ENCODE measurements around the gene NAGK. TPM values are rescaled to one million over a fixed set of nuclear protein-coding genes. Genes with fewer than 3 reads are reported as not detected.

The NAGK gene
- total and polyA plus RNA-seq, 4 experiments from 2014 or later, result 73.8 to 167 (median 122) TPM

DNA sequence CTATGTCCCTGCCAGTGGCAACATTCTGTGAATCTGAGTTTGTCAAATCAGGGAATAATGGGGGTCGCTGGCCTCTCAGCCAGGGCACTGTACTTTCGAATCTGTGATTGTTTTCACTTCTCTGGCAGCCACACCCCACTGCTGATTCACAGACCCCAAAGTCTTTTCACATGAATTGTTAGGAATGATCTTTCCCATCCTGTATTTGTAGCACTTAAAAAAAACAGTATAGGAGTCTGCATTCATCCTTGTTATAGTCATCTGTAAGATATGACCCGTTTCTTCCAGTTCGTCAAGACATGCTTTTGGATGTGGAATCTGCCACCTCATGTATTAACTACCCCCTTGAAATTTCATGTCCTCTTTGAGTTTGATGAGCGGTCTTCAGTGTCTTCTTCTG is 928 bp downstream of the NAGK start:
- peak overlapping the region; percentile 97 to 100 (median 99) for H3K27ac Mint-ChIP-seq
- intact Hi-C loops (cut with micrococcal nuclease), result loop anchor here (5.0 kb wide), 1 partner anchor 263 kb away; the partner anchor contains the start of gene ZNF638
- peaks cover 0 to 3% (median 0%) of the 10 kb centered on the region in 8 donors for H3K9me3 Mint-ChIP-seq
- peaks cover 17 to 36% of the 10 kb centered on the region in 2 donors for H3K36me3 Mint-ChIP-seq
- POLR2A ChIA-PET (ENCODE audit: partially characterized antibody), result interaction anchor here (0.9 to 8.1 kb wide), 13 partner anchors 13 to 820 kb away, joined by 3 to 154 read pairs (median 6); partner anchors contain the start of genes ANKRD53, MCEE, MPHOSPH10 and PAIP2B
- H3K4me3 ChIP-seq (ENCODE audit: low read length in 2 of 2), result peak overlapping the region; percentile 62 to 96
- DNase-seq, result no peak
- peak overlapping the region; percentile 95 to 98 (median 97) for H3K4me3 Mint-ChIP-seq
- H3K9me3 ChIP-seq (ENCODE audit: control insufficient read depth in 1 of 2, low read length in 2 of 2), result no peaks in the 10 kb centered on the region
- no peaks in the 10 kb centered on the region for H3K27me3 Mint-ChIP-seq
- H3K4me1 ChIP-seq (ENCODE audit: insufficient read depth, low read length), result peaks cover 64% of the 10 kb centered on the region
- CTCF ChIA-PET (ENCODE audit: partially characterized antibody), result interaction anchor here (1.0 to 3.5 kb wide), 5 partner anchors 10 to 85 kb away, joined by 3 to 18 read pairs (median 4); no protein-coding TSS in a partner anchor
- no peaks in the 10 kb centered on the region for H3K27me3 ChIP-seq (ENCODE audit: insufficient read depth, low read length)
- peaks cover 11% of the 10 kb centered on the region for H3K36me3 ChIP-seq (ENCODE audit: insufficient read depth, low read length)
- H3K27ac ChIP-seq (ENCODE audit: low read depth, low read length), result peak overlapping the region; percentile 94
- peaks cover 51 to 78% (median 62%) of the 10 kb centered on the region in 4 donors for H3K4me1 Mint-ChIP-seq

DNA sequence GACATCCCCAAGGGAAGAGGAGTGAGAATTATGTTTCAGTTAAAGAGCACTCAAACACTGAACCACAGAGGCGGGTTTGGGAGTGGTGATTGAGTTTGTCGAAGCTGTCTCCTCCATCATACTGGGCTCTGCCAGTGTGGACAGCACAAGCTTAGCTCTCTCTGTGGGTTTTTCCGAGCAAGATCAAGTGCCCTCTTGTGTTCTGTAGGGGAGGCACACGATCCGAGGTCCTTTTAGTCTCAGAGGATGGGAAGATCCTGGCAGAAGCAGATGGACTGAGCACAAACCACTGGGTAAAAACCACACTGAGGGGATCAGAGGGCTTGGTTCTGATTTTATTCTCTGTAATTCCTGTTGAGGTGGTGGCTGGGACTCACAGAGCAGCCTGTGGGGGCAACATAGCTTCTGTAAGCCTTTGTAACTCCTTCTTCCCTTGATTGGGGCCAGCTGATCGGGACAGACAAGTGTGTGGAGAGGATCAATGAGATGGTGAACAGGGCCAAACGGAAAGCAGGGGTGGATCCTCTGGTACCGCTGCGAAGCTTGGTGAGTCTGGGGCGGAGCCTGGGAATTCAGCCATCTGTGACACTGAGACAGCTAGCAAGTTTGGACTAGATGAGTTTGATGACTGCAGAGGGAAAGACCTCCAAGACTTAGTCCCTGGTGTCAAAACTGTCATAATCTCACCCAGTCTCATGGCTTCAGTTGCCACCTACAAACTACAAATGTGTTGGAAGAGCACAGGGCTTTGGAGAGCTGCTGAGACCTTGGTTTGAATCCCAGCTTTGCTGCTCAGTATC is 2.0 kb downstream of the NAGK start:
- H3K4me3 Mint-ChIP-seq, result peak overlapping the region; percentile 10 to 98 (median 76)
- H3K4me1 Mint-ChIP-seq, result peaks cover 51 to 79% (median 62%) of the 10 kb centered on the region in 4 donors
- peak overlapping the region; percentile 94 for H3K27ac ChIP-seq (ENCODE audit: low read depth, low read length)
- DNase-seq, result no peak
- no peaks in the 10 kb centered on the region for H3K27me3 Mint-ChIP-seq
- peaks cover 20% of the 10 kb centered on the region for H3K36me3 ChIP-seq (ENCODE audit: insufficient read depth, low read length)
- POLR2A ChIA-PET (ENCODE audit: partially characterized antibody), result interaction anchor here (0.6 to 8.1 kb wide), 6 partner anchors 12 to 156 kb away, joined by 3 to 154 read pairs (median 4); partner anchors contain the start of genes MCEE, MPHOSPH10 and PAIP2B
- intact Hi-C loops (cut with micrococcal nuclease), result no loop called here
- peaks cover 0 to 3% (median 0%) of the 10 kb centered on the region in 8 donors for H3K9me3 Mint-ChIP-seq
- H3K4me1 ChIP-seq (ENCODE audit: insufficient read depth, low read length), result peaks cover 64% of the 10 kb centered on the region
- no peak overlapping the region for H3K4me3 ChIP-seq (ENCODE audit: low read length in 2 of 2)
- CTCF ChIA-PET (ENCODE audit: partially characterized antibody), result interaction anchor here (0.9 to 3.0 kb wide), 14 partner anchors 9 to 261 kb away, joined by 3 to 24 read pairs (median 4); partner anchors contain the start of genes MCEE, MPHOSPH10 and ZNF638
- H3K27ac Mint-ChIP-seq, result peak overlapping the region; percentile 97 to 100 (median 99)
- peaks cover 20 to 42% of the 10 kb centered on the region in 2 donors for H3K36me3 Mint-ChIP-seq
- no peaks in the 10 kb centered on the region for H3K9me3 ChIP-seq (ENCODE audit: control insufficient read depth in 1 of 2, low read length in 2 of 2)
- no peaks in the 10 kb centered on the region for H3K27me3 ChIP-seq (ENCODE audit: insufficient read depth, low read length)

DNA sequence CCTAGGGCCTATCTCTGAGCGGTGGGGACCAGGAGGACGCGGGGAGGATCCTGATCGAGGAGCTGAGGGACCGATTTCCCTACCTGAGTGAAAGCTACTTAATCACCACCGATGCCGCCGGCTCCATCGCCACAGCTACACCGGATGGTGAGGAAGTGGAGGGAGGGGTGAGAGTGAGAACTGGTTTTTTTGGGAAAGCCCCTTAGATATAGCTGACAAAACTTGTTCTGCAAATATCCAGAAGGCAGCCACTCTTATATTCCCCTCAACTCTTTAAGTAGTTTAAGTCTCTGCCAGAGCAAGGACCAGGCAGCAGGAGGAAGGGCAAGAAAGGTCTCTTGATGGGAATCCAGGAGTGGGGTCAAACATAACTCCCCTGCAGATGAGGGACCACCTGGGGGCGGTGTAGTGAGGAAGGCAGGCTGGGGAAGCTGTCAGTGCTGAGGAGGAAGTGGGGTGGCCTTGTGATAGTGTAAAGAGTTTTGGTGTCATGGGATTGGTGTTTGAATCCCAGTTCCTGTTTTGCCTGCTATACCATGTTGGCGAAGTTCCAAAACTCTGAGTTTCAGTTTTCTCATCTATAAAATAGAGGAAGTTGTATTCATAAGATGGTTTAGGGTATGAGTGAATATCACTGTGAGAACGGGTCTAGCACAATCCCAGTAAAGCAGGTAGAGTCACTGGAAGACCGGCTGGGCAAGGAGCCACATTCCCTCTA is 3.4 kb downstream of the NAGK start:
- Mint-ChIP-seq H3K4me1 (peaks cover 51 to 76% (median 61%) of the 10 kb centered on the region in 4 donors), H3K36me3 (peaks cover 26 to 51% of the 10 kb centered on the region in 2 donors), H3K4me3 (peak overlapping the region; percentile 61 to 98 (median 84)), H3K9me3 (peaks cover 0 to 3% (median 0%) of the 10 kb centered on the region in 8 donors), H3K27me3 (no peaks in the 10 kb centered on the region), H3K27ac (peak overlapping the region; percentile 94 to 100 (median 99))
- DNase-seq, result peak; percentile 54 to 89 (median 65)
- Histone ChIP-seq H3K9me3 (ENCODE audit: control insufficient read depth in 1 of 2, low read length in 2 of 2) (no peaks in the 10 kb centered on the region), H3K4me3 (ENCODE audit: low read length in 2 of 2) (peak overlapping the region in 1 of 2 donors; percentile 8), H3K4me1 (ENCODE audit: insufficient read depth, low read length) (peaks cover 64% of the 10 kb centered on the region), H3K27me3 (ENCODE audit: insufficient read depth, low read length) (no peaks in the 10 kb centered on the region), H3K27ac (ENCODE audit: low read depth, low read length) (peak overlapping the region; percentile 94), H3K36me3 (ENCODE audit: insufficient read depth, low read length) (peaks cover 32% of the 10 kb centered on the region)
- intact Hi-C loops (cut with micrococcal nuclease), result no loop called here
- ChIA-PET CTCF (ENCODE audit: partially characterized antibody) (interaction anchor here (1.0 to 3.0 kb wide), 10 partner anchors 8 to 87 kb away, joined by 3 to 24 read pairs (median 5); partner anchors contain the start of genes MCEE and MPHOSPH10), POLR2A (ENCODE audit: partially characterized antibody) (interaction anchor here (0.9 to 8.1 kb wide), 6 partner anchors 9 to 778 kb away, joined by 3 to 154 read pairs (median 4); partner anchors contain the start of genes MCEE, MPHOSPH10, SNRPG and ZNF638)

DNA sequence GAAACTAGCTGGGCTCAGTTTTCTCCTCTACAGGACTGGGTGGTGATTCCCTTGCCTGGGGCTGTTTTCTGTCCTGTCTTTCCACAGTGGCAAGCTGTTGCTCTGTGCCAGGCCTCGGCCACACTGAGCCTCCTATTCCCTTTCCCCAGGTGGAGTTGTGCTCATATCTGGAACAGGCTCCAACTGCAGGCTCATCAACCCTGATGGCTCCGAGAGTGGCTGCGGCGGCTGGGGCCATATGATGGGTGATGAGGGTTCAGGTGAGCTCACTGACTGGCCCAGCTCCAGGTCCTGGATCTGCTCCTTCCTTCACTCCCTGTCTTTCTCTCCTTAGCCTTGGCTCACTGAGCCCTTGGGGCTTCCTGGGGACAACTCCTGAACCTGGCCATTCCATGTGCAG is 4.0 kb downstream of the NAGK start:
- Histone ChIP-seq H3K4me3 (ENCODE audit: low read length in 2 of 2) (no peak overlapping the region), H3K36me3 (ENCODE audit: insufficient read depth, low read length) (peaks cover 38% of the 10 kb centered on the region), H3K4me1 (ENCODE audit: insufficient read depth, low read length) (peaks cover 58% of the 10 kb centered on the region), H3K27me3 (ENCODE audit: insufficient read depth, low read length) (no peaks in the 10 kb centered on the region), H3K27ac (ENCODE audit: low read depth, low read length) (peak overlapping the region; percentile 94), H3K9me3 (ENCODE audit: control insufficient read depth in 1 of 2, low read length in 2 of 2) (no peaks in the 10 kb centered on the region)
- H3K4me3 Mint-ChIP-seq, result peak overlapping the region in 7 of 8 donors; percentile 45 to 97 (median 62)
- CTCF ChIA-PET (ENCODE audit: partially characterized antibody), result interaction anchor here (1.1 to 3.0 kb wide), 5 partner anchors 7 to 88 kb away, joined by 3 to 24 read pairs (median 7); partner anchors contain the start of genes MCEE and MPHOSPH10
- POLR2A ChIA-PET (ENCODE audit: partially characterized antibody), result interaction anchor here (0.9 to 8.1 kb wide), 5 partner anchors 9 to 779 kb away, joined by 3 to 154 read pairs (median 4); partner anchors contain the start of genes MCEE, MPHOSPH10, SNRPG and ZNF638
- peaks cover 52 to 70% (median 58%) of the 10 kb centered on the region in 4 donors for H3K4me1 Mint-ChIP-seq
- H3K9me3 Mint-ChIP-seq, result peaks cover 0 to 3% (median 0%) of the 10 kb centered on the region in 8 donors
- DNase-seq, result no peak
- H3K27me3 Mint-ChIP-seq, result no peaks in the 10 kb centered on the region
- intact Hi-C loops (cut with micrococcal nuclease), result no loop called here
- H3K36me3 Mint-ChIP-seq, result peaks cover 31 to 57% of the 10 kb centered on the region in 2 donors
- peak overlapping the region; percentile 94 to 100 (median 99) for H3K27ac Mint-ChIP-seq

DNA sequence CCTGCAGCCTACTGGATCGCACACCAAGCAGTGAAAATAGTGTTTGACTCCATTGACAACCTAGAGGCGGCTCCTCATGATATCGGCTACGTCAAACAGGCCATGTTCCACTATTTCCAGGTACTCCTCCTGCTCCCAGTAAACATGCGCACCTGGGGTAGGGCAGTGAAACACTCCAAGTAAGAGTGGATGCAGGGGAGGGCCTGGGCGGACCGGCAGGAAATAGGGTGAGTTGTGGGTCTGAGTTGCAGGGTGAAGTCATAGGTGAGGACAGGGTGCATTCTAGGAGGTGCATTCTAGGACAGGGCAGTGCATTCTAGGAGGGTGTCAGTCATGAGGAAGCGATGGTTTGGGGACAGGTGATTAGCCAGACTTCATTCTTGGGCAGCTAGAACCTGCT is 5.0 kb downstream of the NAGK start:
- Mint-ChIP-seq H3K27me3 (no peaks in the 10 kb centered on the region), H3K9me3 (peaks cover 0 to under 1% (median 0%) of the 10 kb centered on the region in 8 donors), H3K27ac (peak overlapping the region; percentile 62 to 100 (median 94)), H3K4me3 (peak overlapping the region in 5 of 8 donors; percentile 21 to 97 (median 47)), H3K4me1 (peaks cover 48 to 60% (median 52%) of the 10 kb centered on the region in 4 donors), H3K36me3 (peaks cover 36 to 58% of the 10 kb centered on the region in 2 donors)
- Histone ChIP-seq H3K4me3 (ENCODE audit: low read length in 2 of 2) (no peak overlapping the region), H3K9me3 (ENCODE audit: control insufficient read depth in 1 of 2, low read length in 2 of 2) (no peaks in the 10 kb centered on the region), H3K27me3 (ENCODE audit: insufficient read depth, low read length) (no peaks in the 10 kb centered on the region), H3K36me3 (ENCODE audit: insufficient read depth, low read length) (peaks cover 47% of the 10 kb centered on the region), H3K4me1 (ENCODE audit: insufficient read depth, low read length) (peaks cover 53% of the 10 kb centered on the region), H3K27ac (ENCODE audit: low read depth, low read length) (no peak overlapping the region)
- intact Hi-C loops (cut with micrococcal nuclease), result no loop called here
- CTCF ChIA-PET (ENCODE audit: partially characterized antibody), result interaction anchor here (3.0 kb wide), 1 partner anchor 57 kb away, joined by 18 read pairs; the partner anchor contains the start of genes MCEE and MPHOSPH10
- POLR2A ChIA-PET (ENCODE audit: partially characterized antibody), result interaction anchor here (8.1 kb wide), 1 partner anchor 58 kb away, joined by 154 read pairs; the partner anchor contains the start of genes MCEE and MPHOSPH10
- DNase-seq, result peak in 1 of 5 donors; percentile 36

DNA sequence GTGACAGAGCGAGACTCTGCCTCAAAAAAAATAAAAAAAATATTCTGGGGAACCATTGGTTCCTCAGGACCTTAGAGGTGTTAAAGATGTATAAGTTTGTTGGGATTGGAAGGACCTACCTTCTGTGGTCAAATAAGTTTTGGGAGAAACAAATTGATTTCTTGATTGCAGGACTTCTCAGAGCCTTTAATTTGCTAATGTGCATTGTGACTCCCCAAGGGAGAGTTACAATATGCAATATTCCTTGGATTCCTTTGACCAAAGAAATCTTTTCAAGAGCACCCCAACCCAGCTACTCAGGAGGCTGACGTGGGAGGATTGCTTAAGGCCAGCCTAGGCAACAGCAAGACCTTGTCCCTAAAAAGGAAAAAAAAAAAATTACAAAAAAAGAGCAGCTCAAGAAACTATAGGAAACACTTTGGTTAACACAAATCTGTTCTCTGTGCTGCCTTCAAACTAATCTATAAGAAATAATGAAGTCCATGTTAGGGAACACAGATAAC is 6.5 kb downstream of the NAGK start:
- CTCF ChIA-PET (ENCODE audit: partially characterized antibody), result no interaction called here
- Histone ChIP-seq H3K36me3 (ENCODE audit: insufficient read depth, low read length) (peaks cover 54% of the 10 kb centered on the region), H3K4me3 (ENCODE audit: low read length in 2 of 2) (no peak overlapping the region), H3K9me3 (ENCODE audit: control insufficient read depth in 1 of 2, low read length in 2 of 2) (no peaks in the 10 kb centered on the region), H3K27me3 (ENCODE audit: insufficient read depth, low read length) (no peaks in the 10 kb centered on the region), H3K27ac (ENCODE audit: low read depth, low read length) (no peak overlapping the region), H3K4me1 (ENCODE audit: insufficient read depth, low read length) (peaks cover 41% of the 10 kb centered on the region)
- Mint-ChIP-seq H3K27me3 (no peaks in the 10 kb centered on the region), H3K27ac (peak overlapping the region in 3 of 7 donors; percentile 8 to 97 (median 32)), H3K9me3 (no peaks in the 10 kb centered on the region), H3K4me3 (no peak overlapping the region), H3K4me1 (peaks cover 38 to 45% (median 41%) of the 10 kb centered on the region in 4 donors), H3K36me3 (peaks cover 42 to 63% of the 10 kb centered on the region in 2 donors)
- POLR2A ChIA-PET (ENCODE audit: partially characterized antibody), result no interaction called here
- intact Hi-C loops (cut with micrococcal nuclease), result no loop called here
- no peak for DNase-seq
